Osteocyte (in vitro differentiated cells): ENCODE data around the gene SCARF2. TPM values are rescaled to one million over a fixed set of nuclear protein-coding genes. Genes with fewer than 3 reads are reported as not detected.

Source experiments
- DNase-seq: peaks from one replicate; pipeline ENCODE4 v3.0.0; 2021; ENCODE audit warnings: mixed read lengths; ENCODE audit not compliant: unreplicated experiment; ENCODE audit errors: extremely low spot score
- H3K27ac Mint-ChIP-seq: one replicate; pipeline ENCODE4 v1.8.0; 2021; ENCODE audit warnings: mild to moderate bottlenecking, mixed read lengths; ENCODE audit not compliant: unreplicated experiment
- H3K27me3 Mint-ChIP-seq: one replicate; pipeline ENCODE4 v1.8.0; 2021; ENCODE audit warnings: mixed read lengths; ENCODE audit not compliant: unreplicated experiment
- H3K36me3 Mint-ChIP-seq: one replicate; pipeline ENCODE4 v1.8.0; 2021; ENCODE audit warnings: mixed read lengths; ENCODE audit not compliant: unreplicated experiment
- H3K4me1 Mint-ChIP-seq: one replicate; pipeline ENCODE4 v1.8.0; 2021; ENCODE audit warnings: mixed read lengths; ENCODE audit not compliant: unreplicated experiment
- H3K4me3 Mint-ChIP-seq: one replicate; pipeline ENCODE4 v1.8.0; 2021; ENCODE audit warnings: mild to moderate bottlenecking, moderate library complexity, mixed read lengths; ENCODE audit not compliant: unreplicated experiment
- H3K9me3 Mint-ChIP-seq: one replicate; pipeline ENCODE4 v1.8.0; 2021; ENCODE audit warnings: mixed read lengths; ENCODE audit not compliant: unreplicated experiment
- CTCF ChIP-seq: fragments of 200-600 bp; sonication (generic); IDR thresholded peaks from 2 replicates; pipeline ENCODE4 v1.5.0; 2021; ENCODE audit warnings: antibody characterized with exemption, mild to moderate bottlenecking, moderate library complexity
- total RNA-seq: library from RNA; stranded (reverse); gene quantifications from 2 replicates; pipeline ENCODE4 v1.2.1, GENCODE V29; 2021

The SCARF2 gene
- total RNA-seq, 1 donor from 2014 or later: 50.8 TPM

GRCh38 chr22:20440637-20441591 is 3.3 kb upstream of the SCARF2 start:
- peaks cover 19% of the 10 kb centered on the region for H3K36me3 Mint-ChIP-seq
- peaks cover 37% of the 10 kb centered on the region for H3K4me1 Mint-ChIP-seq
- no peak overlapping the region for H3K4me3 Mint-ChIP-seq
- DNase-seq: no peak
- no peaks in the 10 kb centered on the region for H3K27me3 Mint-ChIP-seq
- no peak overlapping the region for H3K27ac Mint-ChIP-seq
- H3K9me3 Mint-ChIP-seq: no peaks in the 10 kb centered on the region
- no peak for TF ChIP-seq CTCF

GRCh38 chr22:20439928-20440575 is 2.4 kb upstream of the SCARF2 start:
- H3K36me3 Mint-ChIP-seq: peaks cover 19% of the 10 kb centered on the region
- peaks cover 46% of the 10 kb centered on the region for H3K4me1 Mint-ChIP-seq
- H3K27ac Mint-ChIP-seq: no peak overlapping the region
- H3K9me3 Mint-ChIP-seq: no peaks in the 10 kb centered on the region
- no peaks in the 10 kb centered on the region for H3K27me3 Mint-ChIP-seq
- no peak overlapping the region for H3K4me3 Mint-ChIP-seq
- DNase-seq: no peak
- TF ChIP-seq CTCF: no peak

- DNase-seq: no peak
- no peaks in the 10 kb centered on the region for H3K9me3 Mint-ChIP-seq
- TF ChIP-seq CTCF: no peak
- H3K27me3 Mint-ChIP-seq: no peaks in the 10 kb centered on the region
- H3K27ac Mint-ChIP-seq: peak overlapping the region; percentile 50
- H3K36me3 Mint-ChIP-seq: peaks cover 17% of the 10 kb centered on the region
- peaks cover 51% of the 10 kb centered on the region for H3K4me1 Mint-ChIP-seq
- H3K4me3 Mint-ChIP-seq: no peak overlapping the region
Observed at GRCh38 chr22:20439556-20439927, 1.9 kb upstream of the SCARF2 start.

- H3K36me3 Mint-ChIP-seq: peaks cover 11% of the 10 kb centered on the region
- peak; percentile 34 for TF ChIP-seq CTCF
- no peaks in the 10 kb centered on the region for H3K9me3 Mint-ChIP-seq
- H3K4me3 Mint-ChIP-seq: peak overlapping the region; percentile 74
- no peaks in the 10 kb centered on the region for H3K27me3 Mint-ChIP-seq
- H3K27ac Mint-ChIP-seq: peak overlapping the region; percentile 84
- no peak for DNase-seq
- H3K4me1 Mint-ChIP-seq: peaks cover 54% of the 10 kb centered on the region
Observed at GRCh38 chr22:20438678-20439492, 1.3 kb upstream of the SCARF2 start.

- Mint-ChIP-seq H3K27ac (peak overlapping the region; percentile 84), H3K4me3 (peak overlapping the region; percentile 74), H3K36me3 (peaks cover 10% of the 10 kb centered on the region), H3K27me3 (no peaks in the 10 kb centered on the region), H3K9me3 (no peaks in the 10 kb centered on the region), H3K4me1 (peaks cover 54% of the 10 kb centered on the region)
- DNase-seq: no peak
- TF ChIP-seq CTCF: no peak
Observed at GRCh38 chr22:20438427-20438677, 727 bp upstream of the SCARF2 start.
